ENCODE results near the gene WIPI1.

WIPI1 gene

DNA sequence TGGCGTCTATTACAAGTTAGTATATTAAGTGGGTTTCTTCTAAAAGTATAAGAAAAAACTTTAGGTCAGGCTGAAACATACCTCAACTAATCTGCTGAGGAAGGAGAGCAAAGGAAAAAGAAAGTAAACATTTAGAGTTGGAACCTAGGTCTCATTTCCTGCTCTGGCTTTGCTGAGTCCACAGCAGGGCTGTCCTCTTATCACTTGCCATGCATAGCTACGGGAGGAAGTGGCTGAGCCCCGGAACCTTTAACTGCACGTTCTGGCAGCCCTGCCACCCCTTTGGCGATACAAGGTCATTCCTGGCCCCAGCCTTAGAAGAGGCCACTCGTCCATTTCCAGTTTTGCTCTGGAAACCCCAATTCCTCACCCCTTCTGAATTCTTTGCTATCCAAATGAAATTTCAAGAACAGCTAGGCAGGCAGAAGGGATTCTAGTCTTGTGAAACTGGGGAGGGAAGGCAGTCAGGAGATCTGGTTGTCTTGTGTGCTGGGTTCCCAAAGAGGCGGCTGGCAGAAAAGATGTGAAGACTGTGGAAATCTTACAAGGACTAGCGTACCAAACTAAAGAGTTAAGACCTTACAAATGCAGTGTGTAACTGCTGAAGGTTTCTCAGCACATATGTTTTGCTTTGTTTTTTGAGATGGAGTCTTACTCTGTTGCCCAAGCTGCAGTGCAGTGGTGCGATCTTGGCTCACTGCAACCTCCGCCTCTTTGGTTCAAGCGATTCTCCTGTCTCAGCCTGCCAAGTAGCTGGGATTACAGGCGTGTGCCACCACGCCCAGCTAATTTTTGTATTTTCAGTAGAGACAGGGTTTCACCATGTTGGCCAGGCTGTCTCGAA is 19.1 kb downstream of the WIPI1 start:
- no peak overlapping the region for H3K4me3 ChIP-seq (replicated peaks; ENCODE audit: low read depth, low read length)
- peak; percentile 45 for DNase-seq (ENCODE audit: low read depth)
- TF ChIP-seq, protein P1, sequence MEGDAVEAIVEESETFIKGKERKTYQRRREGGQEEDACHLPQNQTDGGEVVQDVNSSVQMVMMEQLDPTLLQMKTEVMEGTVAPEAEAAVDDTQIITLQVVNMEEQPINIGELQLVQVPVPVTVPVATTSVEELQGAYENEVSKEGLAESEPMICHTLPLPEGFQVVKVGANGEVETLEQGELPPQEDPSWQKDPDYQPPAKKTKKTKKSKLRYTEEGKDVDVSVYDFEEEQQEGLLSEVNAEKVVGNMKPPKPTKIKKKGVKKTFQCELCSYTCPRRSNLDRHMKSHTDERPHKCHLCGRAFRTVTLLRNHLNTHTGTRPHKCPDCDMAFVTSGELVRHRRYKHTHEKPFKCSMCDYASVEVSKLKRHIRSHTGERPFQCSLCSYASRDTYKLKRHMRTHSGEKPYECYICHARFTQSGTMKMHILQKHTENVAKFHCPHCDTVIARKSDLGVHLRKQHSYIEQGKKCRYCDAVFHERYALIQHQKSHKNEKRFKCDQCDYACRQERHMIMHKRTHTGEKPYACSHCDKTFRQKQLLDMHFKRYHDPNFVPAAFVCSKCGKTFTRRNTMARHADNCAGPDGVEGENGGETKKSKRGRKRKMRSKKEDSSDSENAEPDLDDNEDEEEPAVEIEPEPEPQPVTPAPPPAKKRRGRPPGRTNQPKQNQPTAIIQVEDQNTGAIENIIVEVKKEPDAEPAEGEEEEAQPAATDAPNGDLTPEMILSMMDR (IDR thresholded peaks at IDR 0.05; ENCODE audit: low read length, missing control alignments), result no peak

DNA sequence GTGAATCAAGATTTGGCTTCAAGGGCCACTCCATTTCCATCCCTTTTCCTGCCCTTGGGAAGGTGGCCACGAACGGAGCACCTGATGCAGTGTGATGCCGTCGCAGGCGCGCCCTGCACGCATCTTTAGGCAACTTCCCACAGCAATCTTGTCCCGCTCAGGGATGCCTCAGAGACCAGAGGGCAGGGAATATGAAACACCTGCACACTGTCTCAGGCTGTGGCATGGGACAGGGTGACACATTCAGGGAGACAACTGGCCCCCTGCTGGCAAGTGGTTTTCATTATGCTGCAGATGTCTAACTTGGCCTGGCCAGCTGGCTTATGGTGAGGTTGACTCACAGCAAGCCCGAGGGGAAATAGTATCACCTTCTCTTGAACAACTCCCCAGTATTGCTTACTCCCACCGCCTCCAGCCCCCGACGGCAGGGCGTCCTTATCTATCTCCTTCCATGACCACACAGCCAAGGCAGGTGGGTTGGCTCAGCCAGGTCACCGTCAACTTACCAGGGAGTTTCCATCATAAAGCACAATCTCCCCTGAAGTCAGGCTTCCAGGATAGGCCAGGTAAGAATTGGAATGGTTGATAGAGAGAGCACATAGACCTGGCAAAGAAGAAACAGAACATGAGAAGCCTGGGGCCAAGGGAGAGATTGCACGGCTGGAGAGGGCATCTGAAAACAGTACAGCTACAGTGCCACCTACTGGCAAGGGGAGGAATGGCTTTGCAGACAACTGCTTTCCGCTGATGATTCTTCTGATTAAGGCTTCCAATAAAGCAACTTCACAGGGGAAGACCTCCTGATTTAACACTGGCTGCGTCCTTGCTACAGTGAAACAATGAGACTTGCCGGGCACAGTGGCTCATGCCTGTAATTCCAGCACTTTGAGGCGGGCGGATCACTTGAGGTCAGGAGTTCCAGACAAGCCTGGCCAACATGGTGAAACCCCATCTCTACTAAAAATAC is 21.1 kb downstream of the WIPI1 start:
- peak; percentile 88 for DNase-seq (ENCODE audit: low read depth)
- H3K4me3 ChIP-seq (replicated peaks; ENCODE audit: low read depth, low read length), result no peak overlapping the region
- TF ChIP-seq, protein P1 (IDR thresholded peaks at IDR 0.05; ENCODE audit: low read length, missing control alignments), result peak; percentile 96

DNA sequence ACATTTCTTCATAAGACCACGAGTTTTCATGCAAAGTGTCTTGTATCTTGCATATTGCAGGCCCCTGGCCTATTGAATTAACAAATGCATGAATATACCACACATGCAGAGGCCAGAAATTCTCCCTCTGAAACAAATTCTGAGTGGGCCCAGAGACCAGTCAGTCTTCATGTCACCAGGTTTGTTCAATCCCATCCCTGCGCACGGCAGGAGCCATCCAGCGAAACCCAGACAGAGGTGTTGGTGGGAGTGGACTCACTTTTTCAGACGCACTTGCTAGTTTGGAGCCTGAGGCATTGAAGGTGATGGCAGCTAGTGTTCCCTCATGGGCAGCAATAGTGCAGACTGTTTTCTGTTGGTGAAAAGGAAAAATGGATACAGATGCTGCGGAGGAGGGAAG is 21.9 kb downstream of the WIPI1 start:
- no peak overlapping the region for H3K4me3 ChIP-seq (replicated peaks; ENCODE audit: low read depth, low read length)
- TF ChIP-seq, protein P1 (IDR thresholded peaks at IDR 0.05; ENCODE audit: low read length, missing control alignments), result no peak
- no peak for DNase-seq (ENCODE audit: low read depth)

- TF ChIP-seq, protein P1 (IDR thresholded peaks at IDR 0.05; ENCODE audit: low read length, missing control alignments), result no peak
- no peak overlapping the region for H3K4me3 ChIP-seq (replicated peaks; ENCODE audit: low read depth, low read length)
- no peak for DNase-seq (ENCODE audit: low read depth)
Observed at GRCh38 chr17:68433911-68434508, 23.3 kb downstream of the WIPI1 start.

- H3K4me3 ChIP-seq (replicated peaks; ENCODE audit: low read depth, low read length), result no peak overlapping the region
- TF ChIP-seq, protein P1 (IDR thresholded peaks at IDR 0.05; ENCODE audit: low read length, missing control alignments), result no peak
Observed at GRCh38 chr17:68433211-68433610, 24.1 kb downstream of the WIPI1 start.

GRCh38 chr17:68432086-68432864 is 25.0 kb downstream of the WIPI1 start:
- H3K4me3 ChIP-seq (replicated peaks; ENCODE audit: low read depth, low read length), result no peak overlapping the region
- DNase-seq (ENCODE audit: low read depth), result no peak
- TF ChIP-seq, protein P1 (IDR thresholded peaks at IDR 0.05; ENCODE audit: low read length, missing control alignments), result no peak

More at GRCh38 chr17:68433211-68433610, 24.1 kb downstream of the WIPI1 start:
- no peak for DNase-seq (ENCODE audit: low read depth)

Measured in fibroblast of pulmonary artery (primary cell).